ENCODE results near the gene SH3BP5L.

SH3BP5L gene

GRCh38 chr1:248850536-248851251 lies 25.0 kb upstream of the SH3BP5L start:
- no peak for DNase-seq (ENCODE audit: insufficient read length, low spot score)
- TF ChIP-seq, protein P1, sequence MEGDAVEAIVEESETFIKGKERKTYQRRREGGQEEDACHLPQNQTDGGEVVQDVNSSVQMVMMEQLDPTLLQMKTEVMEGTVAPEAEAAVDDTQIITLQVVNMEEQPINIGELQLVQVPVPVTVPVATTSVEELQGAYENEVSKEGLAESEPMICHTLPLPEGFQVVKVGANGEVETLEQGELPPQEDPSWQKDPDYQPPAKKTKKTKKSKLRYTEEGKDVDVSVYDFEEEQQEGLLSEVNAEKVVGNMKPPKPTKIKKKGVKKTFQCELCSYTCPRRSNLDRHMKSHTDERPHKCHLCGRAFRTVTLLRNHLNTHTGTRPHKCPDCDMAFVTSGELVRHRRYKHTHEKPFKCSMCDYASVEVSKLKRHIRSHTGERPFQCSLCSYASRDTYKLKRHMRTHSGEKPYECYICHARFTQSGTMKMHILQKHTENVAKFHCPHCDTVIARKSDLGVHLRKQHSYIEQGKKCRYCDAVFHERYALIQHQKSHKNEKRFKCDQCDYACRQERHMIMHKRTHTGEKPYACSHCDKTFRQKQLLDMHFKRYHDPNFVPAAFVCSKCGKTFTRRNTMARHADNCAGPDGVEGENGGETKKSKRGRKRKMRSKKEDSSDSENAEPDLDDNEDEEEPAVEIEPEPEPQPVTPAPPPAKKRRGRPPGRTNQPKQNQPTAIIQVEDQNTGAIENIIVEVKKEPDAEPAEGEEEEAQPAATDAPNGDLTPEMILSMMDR (IDR thresholded peaks at IDR 0.05; ENCODE audit: insufficient read depth, missing control alignments) = no peak
- FAIRE-seq = no peak

DNA sequence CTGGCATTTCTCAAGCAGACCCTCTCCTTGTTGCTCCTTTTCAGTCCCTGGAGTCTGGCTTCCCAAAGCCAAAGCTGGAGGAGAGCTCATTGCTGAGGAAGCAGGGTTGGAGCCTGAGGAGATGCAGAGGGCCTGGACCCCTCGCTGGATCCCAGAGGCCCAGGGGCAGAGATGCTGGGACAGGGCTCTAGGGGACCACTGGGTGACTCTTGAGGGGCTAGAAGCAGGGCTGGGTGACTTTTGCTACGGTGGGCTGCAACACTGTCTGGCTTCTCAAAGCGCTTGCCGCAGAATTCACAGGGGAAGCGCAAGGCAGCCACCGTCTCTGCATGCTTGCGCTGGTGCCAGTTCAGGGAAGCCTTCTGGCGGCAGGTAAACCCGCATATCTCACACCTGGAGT lies 24.4 kb upstream of the SH3BP5L start:
- FAIRE-seq (no peak), DNase-seq (ENCODE audit: insufficient read length, low spot score) (no peak)
- TF ChIP-seq, protein P1 (IDR thresholded peaks at IDR 0.05; ENCODE audit: insufficient read depth, missing control alignments) = no peak

- FAIRE-seq = no peak
These were observed 23.9 kb upstream of the SH3BP5L start for GRCh38 chr1:248849637-248850036.

DNA sequence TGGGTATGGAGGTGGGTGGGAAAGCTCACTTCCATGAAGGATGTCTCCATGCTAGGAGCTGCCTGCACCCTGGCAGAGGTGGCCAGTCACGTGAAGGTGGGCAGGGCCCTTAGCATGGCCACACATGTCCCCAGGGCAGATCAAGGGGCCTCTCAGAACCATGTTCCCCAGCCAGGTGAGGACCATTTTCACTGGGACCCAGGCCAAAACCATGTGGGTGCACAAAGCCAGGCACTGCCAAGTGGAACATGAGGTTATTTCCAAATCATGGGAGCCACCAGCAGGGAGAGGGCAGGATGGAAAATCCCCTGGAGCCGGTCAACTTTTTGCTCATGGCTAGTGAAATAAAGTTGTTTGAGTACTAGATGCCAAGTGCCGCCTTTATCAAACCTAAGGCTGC lies 23.4 kb upstream of the SH3BP5L start:
- DNase-seq (ENCODE audit: insufficient read length, low spot score) (no peak), FAIRE-seq (no peak)
- TF ChIP-seq, protein P1 (IDR thresholded peaks at IDR 0.05; ENCODE audit: insufficient read depth, missing control alignments) = no peak

More at GRCh38 chr1:248849637-248850036, 23.9 kb upstream of the SH3BP5L start:
- DNase-seq (ENCODE audit: insufficient read length, low spot score) = no peak
- TF ChIP-seq, protein P1 (IDR thresholded peaks at IDR 0.05; ENCODE audit: insufficient read depth, missing control alignments) = no peak

DNA sequence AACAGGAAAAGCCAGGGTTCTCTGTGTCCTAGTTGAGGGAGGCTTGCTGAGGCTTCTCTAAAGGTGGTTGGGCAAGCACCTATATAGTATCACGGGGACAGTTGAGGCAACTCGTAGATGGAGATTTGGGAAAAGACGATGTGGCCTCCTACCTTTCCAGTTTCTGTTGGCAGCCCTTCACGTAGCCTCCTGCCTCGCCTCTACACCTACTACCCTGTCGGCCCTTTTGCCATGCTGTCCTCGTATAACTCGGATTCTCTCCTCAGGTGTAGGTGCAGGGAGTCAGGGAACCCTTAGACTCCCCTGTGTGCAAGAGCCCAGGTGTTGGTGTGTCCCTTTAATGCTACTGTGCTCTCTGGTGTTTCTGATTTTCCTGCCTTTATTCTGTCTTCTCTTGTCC lies 22.9 kb upstream of the SH3BP5L start:
- DNase-seq (ENCODE audit: insufficient read length, low spot score) = no peak
- TF ChIP-seq, protein P1 (IDR thresholded peaks at IDR 0.05; ENCODE audit: insufficient read depth, missing control alignments) = no peak
- FAIRE-seq = no peak

DNA sequence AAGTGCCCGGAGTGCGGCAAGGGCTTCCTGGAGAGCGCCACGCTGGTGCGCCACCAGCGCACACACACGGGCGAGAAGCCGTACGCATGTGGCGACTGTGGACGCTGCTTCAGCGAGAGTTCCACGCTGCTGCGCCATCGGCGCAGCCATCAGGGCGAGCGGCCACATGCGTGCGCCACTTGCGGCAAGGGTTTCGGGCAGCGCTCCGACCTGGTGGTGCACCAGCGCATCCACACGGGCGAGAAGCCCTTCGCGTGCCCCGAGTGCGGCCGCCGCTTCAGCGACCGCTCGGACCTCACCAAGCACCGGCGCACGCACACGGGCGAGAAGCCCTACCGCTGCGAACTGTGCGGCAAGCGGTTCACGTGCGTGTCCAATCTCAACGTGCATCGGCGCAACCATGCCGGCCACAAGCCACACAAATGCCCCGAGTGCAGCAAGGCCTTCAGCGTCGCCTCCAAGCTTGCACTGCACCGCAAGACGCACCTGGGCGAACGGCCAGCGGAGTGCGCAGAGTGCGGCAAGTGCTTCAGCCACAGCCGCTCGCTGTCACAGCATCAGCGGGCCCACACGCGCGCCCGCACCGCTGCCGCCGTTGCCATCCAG lies 22.3 kb upstream of the SH3BP5L start:
- no peak for DNase-seq (ENCODE audit: insufficient read length, low spot score)
- no peak for FAIRE-seq
- TF ChIP-seq, protein P1 (IDR thresholded peaks at IDR 0.05; ENCODE audit: insufficient read depth, missing control alignments) = no peak
